GM18873 (cell line): ENCODE measurements around the gene HOXD4.

Experiments
- ATAC-seq: cut with Tn5 transposase; IDR thresholded peaks from one replicate; pipeline ENCODE4 v1.9.1; 2021; ENCODE audit warnings: mild to moderate bottlenecking, moderate library complexity, moderate number of reproducible peaks; ENCODE audit not compliant: unreplicated experiment, low FRiP score

Gene HOXD4

DNA sequence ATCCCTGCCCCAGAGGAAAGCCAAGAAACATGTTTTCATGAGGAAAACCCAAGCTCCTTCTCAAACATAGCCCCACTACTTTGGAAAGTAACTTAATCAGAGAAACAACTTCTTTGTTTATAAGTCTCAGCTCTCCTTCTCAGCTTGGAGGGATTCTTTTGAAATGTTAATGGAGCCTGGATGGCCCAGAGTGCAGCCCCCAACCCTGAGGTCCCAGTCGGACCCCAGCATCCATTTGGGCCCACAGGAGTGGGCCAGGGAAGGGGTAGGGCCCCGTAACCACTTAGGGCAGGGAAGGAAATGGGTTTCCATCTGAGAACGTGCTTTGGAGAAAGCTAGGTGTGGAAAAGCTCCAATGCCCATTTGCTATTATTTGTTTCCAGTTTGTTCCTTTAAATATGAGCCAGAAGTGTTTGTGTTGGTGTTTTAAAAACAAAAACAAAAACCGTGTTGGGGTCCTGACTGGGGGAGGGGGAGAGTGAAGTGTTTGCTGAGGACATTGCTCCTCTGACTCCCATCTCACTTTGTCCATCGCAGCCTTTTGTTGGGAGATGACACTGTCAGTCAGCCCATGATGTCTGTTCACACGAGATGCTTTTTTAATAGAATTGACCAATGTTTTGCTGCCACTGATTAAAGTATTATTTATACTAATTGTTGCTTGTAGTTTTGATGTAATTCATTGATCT is 4.2 kb downstream of the HOXD4 start:
- ATAC-seq: no peak

DNA sequence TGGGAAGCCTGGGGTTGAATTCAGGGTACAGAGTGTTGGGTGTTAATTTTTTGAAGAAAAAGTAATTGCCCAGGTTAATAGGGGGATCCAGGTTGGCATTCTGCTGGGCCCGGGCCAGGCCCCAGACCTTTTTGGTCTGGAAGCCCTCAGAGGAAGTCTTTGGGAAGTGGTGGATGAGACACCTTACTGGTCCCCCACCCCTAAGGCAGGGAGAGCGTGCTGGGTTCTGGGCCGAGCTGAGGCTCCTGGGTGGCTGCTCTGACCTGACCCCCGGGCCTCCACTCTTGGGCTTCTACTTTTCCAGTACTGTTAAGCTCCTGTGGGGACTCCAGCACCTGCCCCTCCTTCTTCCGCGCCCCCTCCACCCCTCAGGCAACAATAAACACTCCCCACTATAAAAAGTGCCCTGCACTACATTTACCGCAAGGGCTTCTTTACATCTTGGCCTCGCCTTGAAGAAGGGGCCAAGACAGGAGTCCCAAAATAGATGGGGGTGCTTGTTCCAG is 5.0 kb downstream of the HOXD4 start:
- no peak for ATAC-seq

GRCh38 chr2:176156807-176157498 is 5.6 kb downstream of the HOXD4 start, which contains the start of gene HOXD3:
HOXD3 (plus strand) TSS chr2:176157307; CDS start chr2:176169115, 11,808 bp downstream.
- no peak for ATAC-seq

DNA sequence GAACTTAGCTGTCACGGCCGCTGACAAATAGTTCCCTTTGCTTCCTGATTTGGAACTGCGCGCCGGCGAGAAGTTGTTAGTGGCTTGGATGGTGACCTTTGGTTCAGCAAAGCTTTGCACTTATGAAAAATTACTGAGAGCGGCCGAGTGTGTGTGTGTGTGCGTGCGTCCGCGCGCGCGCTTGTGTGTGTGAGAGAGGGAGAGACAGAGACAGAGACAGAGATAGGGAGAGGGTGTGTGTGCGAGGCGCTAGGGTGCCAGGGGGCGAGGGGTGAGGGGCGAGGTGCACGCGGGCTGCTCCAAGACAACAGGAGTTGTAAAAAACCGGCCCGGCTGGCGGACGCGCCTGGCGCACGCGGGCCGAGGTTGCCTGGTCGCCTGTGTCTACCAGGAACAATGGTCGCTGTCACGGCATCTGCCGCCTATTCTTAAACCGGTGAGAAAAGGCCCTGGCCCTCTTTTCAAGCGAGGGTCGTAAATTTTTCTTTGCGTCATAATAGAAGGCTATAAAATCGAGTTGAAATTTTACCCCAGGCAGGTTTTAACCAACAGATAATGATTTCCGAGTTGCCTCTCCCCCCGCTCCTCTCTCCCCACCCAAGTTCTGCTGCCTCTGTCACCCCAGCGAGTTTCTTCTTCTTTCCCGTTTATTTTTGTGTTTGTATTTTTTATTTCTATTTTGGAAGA is 6.3 kb downstream of the HOXD4 start:
- no peak for ATAC-seq

DNA sequence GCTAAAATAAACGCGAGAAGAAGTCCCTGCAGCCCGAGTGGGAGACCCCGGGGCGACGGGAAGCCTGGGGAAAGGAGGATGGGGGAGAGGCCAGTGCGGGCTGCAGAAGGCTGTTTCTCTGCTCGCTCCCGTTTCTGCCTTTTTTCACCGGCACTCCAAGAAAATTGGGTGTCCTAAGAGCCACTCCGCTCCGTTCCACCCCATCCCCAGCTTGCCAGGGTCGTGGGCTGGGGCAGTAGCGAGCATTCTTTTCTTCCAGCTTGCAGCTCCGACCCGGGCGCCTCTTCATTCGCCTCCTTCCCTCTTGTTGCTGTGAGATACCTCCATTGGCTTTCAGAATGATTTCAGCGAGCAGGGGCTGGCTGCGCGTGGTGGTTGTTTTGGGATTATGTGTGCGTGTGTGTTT is 6.8 kb downstream of the HOXD4 start:
- ATAC-seq: no peak

DNA sequence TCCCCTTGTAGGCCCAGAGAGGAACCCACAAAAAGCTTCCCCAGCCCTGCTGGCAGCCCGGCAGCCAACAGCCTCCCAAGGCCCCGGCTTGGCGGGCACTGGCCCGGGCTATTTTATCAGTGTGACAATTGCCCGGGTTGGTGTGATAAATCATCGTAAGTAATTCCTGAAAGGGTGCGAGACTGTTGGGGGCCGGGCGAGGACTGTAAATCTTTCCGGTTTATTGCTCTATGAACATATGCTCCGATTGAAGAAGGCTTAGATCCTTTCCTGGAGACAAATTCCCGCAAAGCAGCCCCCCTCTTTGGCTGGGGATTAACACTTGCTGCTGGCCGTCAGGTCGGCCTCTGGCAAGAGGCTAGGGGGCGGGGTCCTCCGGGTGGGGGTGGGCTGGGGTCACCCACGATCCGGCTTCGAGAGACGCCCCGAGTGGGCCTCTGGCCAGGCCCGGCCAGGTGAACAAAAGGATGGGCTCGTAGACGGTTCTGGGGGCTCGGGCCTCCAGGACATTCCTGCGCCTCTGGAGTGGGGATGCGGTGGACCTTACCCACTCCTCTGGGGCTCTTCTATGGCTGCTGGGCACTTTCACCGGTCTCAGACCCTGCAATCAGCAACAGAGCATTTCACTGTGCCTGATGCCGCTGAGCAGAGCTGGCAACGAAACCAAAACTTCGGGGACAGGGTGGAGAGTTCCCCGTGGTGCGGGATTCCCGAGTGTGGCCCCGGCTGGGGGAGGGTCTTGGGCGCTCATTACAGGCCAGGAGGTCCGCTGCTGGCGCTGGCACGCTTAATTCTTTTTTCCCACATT is 7.7 kb downstream of the HOXD4 start:
- ATAC-seq: no peak

- ATAC-seq: no peak
Observed at GRCh38 chr2:176159663-176160250, 8.4 kb downstream of the HOXD4 start.

DNA sequence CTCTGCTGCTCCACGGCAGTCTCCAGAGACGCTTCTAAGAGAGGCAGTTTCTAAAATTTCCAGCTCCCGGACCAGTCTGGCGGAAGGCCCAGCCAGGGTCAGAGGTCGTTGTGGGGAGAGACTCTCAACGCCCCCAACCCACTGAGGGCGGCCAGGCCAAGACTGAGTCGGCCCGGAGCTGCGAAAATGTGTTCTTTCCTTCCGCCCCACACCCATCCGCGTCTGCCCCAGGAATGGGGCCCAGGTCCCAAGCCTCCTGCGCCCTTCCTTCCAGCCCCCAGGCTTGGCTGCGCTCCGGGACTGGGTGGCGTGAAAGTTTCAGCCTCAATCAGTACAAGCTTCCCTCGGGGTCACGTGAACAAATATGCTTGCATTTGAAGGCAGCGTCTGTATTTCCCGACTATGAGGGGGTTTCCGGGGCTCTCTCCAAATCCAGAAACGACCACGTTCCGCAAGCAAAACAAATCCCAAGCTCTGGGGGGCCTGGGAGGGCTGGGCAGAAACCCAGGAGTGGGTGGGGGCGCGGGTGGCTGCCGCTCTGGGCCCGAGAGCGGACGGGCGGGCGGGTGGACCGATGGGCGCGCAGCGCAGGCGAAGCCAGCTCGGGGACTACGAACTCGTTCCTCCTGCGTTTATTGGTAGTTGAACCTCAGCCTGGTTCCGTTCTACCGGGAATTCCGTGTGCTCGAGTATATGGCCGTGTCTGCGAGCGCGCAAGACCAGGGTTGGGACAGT is 9.1 kb downstream of the HOXD4 start:
- no peak for ATAC-seq

- ATAC-seq: no peak
Observed at GRCh38 chr2:176160986-176161824, 9.9 kb downstream of the HOXD4 start.

DNA sequence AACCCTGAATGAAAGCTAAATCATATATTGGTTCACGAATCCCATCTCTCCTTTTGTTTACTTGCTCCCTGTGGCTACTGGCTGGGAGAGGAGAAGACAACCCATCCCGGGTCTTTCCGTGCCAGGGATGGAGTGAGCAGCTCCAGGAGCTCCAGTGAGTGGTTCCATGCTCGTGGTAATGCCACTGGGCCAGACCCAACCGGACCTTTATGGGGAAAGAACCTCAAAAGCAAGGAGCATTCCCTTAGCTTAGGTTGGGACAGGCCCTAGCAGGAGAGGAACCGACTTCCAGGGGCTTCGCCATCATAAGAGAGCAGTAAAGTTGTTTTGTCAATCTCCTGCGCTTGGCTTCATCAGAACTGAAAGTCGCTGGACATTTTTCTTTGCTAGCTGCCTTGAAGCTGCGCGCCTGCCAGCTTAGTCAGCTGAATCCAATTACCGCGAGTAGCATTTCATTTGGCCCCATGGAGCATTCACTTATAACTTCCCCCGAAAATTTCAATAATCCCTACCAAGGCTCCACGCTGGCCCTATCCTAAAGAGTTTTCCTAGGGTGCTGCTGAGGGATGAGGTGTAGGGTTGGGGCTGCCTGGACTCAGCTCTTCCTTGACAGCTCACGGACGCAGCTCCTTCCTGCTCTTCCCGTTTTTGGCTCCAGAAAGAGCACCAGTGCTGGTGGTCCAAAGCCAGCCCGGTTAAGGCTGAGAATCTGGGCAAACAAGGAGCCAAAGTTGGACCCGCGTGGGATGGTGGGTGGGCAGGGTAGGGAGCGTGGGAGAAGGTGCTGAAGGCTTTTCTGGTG is 10.7 kb downstream of the HOXD4 start:
- ATAC-seq: no peak

DNA sequence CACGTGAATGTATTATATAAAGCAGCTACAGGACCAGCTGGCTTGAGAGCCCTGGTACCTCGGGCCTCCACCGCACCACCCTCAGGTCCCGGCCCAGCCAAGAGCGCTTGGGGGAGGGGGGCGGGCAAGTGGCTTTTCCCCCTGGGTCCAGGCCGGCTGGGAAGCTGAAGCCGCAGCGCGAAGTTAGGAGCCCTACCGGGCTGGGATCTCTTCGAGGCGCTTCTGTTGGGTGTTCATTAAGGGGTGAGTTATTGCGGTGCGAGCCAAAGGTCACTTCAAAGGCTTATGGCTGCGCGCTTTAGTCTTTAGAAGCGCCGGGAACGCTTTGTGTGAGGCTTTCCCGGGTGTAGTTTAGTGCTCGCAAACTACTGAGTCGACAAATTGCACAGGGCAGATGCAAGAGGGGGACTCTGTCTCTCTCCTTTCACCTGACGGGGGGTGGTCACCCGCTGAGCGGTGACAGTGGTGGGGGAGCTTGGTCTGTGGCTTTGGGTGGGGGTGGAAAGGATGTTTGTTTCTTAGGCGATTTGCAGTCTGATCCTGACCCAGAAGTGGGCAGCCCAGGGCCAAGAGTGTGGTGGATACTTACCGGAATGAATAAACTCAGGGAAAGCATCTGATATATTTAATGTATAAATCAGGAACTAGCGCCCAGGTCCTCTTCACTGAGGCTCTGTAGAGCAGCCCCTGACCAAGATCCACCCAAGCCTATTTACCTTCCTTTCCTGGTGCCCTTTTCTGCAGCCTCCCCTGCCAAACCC is 11.7 kb downstream of the HOXD4 start:
- no peak for ATAC-seq

GRCh38 chr2:176163672-176164056 is 12.3 kb downstream of the HOXD4 start:
- no peak for ATAC-seq

DNA sequence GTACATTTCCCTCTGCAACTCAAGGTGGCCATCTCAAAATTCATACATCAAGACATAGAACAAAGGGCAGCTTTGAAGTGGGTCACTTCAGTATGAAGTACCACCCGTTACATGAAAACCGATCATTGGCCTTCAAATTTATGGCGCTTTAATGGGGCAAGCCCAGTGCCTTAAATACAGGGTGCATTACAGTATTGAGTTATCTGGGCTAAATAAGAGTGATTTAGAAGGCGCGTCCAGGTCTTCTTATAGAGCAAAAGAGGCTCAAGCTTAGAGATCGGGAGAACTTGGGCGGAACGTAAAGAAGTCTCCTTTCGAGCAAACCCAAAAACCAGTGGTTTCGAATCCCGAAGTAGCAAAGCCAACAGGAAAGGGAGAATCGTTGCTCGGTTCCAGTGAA is 12.9 kb downstream of the HOXD4 start:
- ATAC-seq: no peak

GRCh38 chr2:176164611-176165369 is 13.4 kb downstream of the HOXD4 start:
- ATAC-seq: no peak

- ATAC-seq: no peak
Observed at GRCh38 chr2:176165370-176166050, 14.2 kb downstream of the HOXD4 start.

- ATAC-seq: no peak
Observed at GRCh38 chr2:176166272-176166671, 14.9 kb downstream of the HOXD4 start.
